Astrocyte of the cerebellum (primary cell): ENCODE results near the gene MAD2L1.

Experiments
- DNase-seq: peaks from one replicate; pipeline ENCODE4 v3.0.0-alpha.2; 2011; ENCODE audit warnings: low read depth
- H3K4me3 ChIP-seq: 2 replicates; pipeline ENCODE4 v1.5.1; 2011; ENCODE audit warnings: mild to moderate bottlenecking, low read depth, low read length, moderate library complexity
- CTCF ChIP-seq: IDR thresholded peaks from 2 replicates; pipeline ENCODE4 v1.5.1; 2012; ENCODE audit warnings: low read length, low read depth, moderate library complexity, mild to moderate bottlenecking; ENCODE audit errors: missing control alignments
- in situ Hi-C: cut with HindIII; loops from 2 replicates; pipeline ENCODE4 v1.10.0; 2017; ENCODE audit warnings: low sequenced_read_pairs

Gene MAD2L1

DNA sequence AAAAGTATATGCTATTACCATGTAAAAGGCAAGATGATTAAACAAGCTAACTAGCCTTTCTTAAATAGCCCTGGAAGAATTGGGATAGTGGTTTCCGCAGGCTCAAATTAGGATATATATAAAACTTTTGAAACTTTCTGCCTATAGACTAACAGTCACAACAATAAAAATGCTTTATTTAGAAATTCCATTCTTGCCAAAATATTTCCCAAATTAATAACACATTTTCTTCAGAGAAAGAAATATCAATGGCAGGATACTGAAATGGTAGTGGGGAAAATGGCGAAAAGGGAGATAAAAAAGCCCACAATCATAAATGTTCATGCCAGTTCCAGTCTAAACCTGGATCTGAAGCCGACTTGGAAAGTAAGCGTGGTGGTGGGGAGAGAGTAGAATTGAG lies 56.0 kb downstream of the MAD2L1 start:
- TF ChIP-seq CTCF: no peak
- no peak overlapping the region for H3K4me3 ChIP-seq
- no peak for DNase-seq
- in situ Hi-C loops: no loop called here

GRCh38 chr4:120009731-120010130 lies 56.9 kb downstream of the MAD2L1 start:
- in situ Hi-C loops: no loop called here
- no peak for DNase-seq
- no peak overlapping the region for H3K4me3 ChIP-seq
- TF ChIP-seq CTCF: no peak

- DNase-seq: no peak
- no peak overlapping the region for H3K4me3 ChIP-seq
- TF ChIP-seq CTCF: no peak
- in situ Hi-C loops: no loop called here
Measured at GRCh38 chr4:120008957-120009356, 57.7 kb downstream of the MAD2L1 start.

DNA sequence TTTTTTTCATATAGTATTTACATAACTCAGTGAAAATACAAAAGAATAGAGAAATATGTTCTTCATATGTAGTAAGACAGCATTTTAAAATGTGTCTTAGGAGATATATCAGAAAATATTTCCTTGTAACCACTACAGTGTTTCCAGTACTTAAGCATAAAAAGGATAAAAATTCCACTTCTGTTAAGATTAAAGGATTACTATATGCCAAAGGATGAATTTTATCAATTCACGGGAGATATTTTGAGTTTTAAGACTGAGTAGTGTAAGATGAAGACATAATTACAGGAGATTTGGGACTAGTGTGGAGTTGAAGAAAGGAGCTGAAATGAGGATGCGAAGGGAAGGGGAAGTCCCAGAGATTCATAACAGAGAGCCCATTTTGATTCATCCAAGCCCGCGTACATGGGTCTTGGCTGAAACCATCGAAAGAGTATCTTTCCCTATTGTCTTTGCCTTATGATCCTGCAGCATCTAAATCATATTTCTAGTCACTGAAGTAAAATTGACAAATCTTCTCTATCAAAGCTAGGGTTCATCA lies 58.7 kb downstream of the MAD2L1 start:
- DNase-seq: no peak
- in situ Hi-C loops: no loop called here
- TF ChIP-seq CTCF: no peak
- H3K4me3 ChIP-seq: no peak overlapping the region

DNA sequence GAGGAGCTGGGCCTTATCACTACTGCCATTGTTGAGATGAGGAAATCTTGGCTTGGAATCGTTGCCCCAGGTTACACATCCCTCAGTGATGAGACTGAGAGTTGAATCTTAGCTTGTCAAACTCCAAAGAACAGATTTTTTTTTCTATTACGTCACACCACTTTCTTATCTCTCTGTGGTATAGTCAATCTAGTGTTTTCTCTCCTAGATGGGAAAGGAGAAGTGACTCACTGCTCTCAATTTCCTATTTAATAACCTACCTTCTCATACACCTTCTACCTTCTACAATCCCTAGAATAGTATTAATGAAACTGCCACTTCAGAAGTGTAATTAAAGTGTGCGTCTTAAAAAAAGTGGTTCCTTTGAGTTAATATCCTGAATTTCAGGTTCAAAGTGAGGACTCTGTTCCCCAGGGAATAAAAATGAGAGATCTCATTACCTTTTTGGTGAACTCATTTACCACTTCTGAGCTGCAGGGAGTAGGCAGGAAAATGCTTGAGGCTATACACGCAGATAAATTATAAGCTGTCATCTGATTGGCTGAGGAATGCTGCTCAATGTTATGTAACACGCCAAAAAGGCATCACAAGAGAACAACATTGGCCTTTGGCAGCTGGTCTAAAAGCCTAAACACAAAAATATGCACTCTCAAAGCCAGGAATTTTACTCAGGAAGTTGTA lies 59.3 kb downstream of the MAD2L1 start:
- no peak for TF ChIP-seq CTCF
- no peak overlapping the region for H3K4me3 ChIP-seq
- in situ Hi-C loops: no loop called here
- DNase-seq: peak; percentile 35
